Right atrium auricular region (tissue), 2 donors: ENCODE measurements around the gene CLDN16. TPM values are rescaled to one million over a fixed set of nuclear protein-coding genes. Genes with fewer than 3 reads are reported as not detected.

Experiments
- DNase-seq: peaks from one replicate; pipeline ENCODE4 v3.0.0-alpha.2; 2019; ENCODE audit warnings: low spot score
- H3K27ac ChIP-seq, 2 donors: fragments of 200-600 bp; sonication (generic); 1 replicate in 1 of 2; 2 replicates in 1 of 2; pipeline ENCODE4 v1.5.1; 2016 to 2019
- H3K27me3 ChIP-seq, 2 donors: fragments of 200-600 bp; sonication (generic); one replicate each; pipeline versions ENCODE4 v1.5.1 to v1.6.0; 2017 to 2019
- H3K36me3 ChIP-seq: fragments of 200-600 bp; sonication (generic); one replicate; pipeline ENCODE4 v1.5.1; 2016
- H3K4me1 ChIP-seq, 2 donors: fragments of 200-600 bp; sonication (generic); one replicate each; pipeline versions ENCODE4 v1.5.1 to v1.6.0; 2017 to 2019
- H3K4me3 ChIP-seq, 2 donors: fragments of 200-600 bp; sonication (generic); 1 replicate in 1 of 2; 2 replicates in 1 of 2; pipeline ENCODE4 v1.5.1; 2017 to 2019; ENCODE audit warnings: mild to moderate bottlenecking in 1 of 2, moderate library complexity in 1 of 2
- H3K9me3 ChIP-seq, 2 donors: fragments of 200-600 bp; sonication (generic); one replicate each; pipeline ENCODE4 v1.5.1; 2019
- total RNA-seq, 2 donors: library from RNA; depleted of rRNA; stranded (reverse); fragments of >200 nt; gene quantifications; one replicate each; pipeline ENCODE4 v1.1.0, GENCODE V29; 2016
- TF ChIP-seq, protein P1 (sequence below), 2 donors: fragments of 200-600 bp; sonication (generic); IDR thresholded peaks; one replicate each; pipeline ENCODE4 v1.5.1; 2019; ENCODE audit warnings: antibody characterized with exemption in 2 of 2

Gene CLDN16
- total RNA-seq, 2 donors from 2014 or later: 0.16 TPM; not detected in 1

DNA sequence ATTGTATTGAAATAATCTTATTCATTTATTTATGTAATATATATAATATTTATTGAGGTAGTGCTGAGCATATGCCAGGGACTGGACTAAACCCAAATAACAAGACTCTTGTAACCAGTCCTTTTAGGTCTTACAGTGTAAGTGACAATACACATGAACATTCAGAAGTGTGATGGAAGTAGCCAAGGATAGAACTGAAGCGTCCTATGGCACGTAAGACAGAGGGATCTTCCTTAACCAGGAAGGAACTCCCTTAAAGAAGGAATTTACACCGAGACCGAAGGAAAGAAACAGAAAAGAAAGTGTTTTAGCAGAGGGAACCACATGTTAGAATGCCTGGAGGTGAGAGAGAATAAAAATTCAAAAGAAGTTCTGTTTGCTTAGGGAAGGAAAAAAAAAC lies 42.1 kb upstream of the CLDN16 start:
- no peak for DNase-seq
- TF ChIP-seq, protein P1, sequence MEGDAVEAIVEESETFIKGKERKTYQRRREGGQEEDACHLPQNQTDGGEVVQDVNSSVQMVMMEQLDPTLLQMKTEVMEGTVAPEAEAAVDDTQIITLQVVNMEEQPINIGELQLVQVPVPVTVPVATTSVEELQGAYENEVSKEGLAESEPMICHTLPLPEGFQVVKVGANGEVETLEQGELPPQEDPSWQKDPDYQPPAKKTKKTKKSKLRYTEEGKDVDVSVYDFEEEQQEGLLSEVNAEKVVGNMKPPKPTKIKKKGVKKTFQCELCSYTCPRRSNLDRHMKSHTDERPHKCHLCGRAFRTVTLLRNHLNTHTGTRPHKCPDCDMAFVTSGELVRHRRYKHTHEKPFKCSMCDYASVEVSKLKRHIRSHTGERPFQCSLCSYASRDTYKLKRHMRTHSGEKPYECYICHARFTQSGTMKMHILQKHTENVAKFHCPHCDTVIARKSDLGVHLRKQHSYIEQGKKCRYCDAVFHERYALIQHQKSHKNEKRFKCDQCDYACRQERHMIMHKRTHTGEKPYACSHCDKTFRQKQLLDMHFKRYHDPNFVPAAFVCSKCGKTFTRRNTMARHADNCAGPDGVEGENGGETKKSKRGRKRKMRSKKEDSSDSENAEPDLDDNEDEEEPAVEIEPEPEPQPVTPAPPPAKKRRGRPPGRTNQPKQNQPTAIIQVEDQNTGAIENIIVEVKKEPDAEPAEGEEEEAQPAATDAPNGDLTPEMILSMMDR (IDR thresholded peaks at IDR 0.05): no peak
- Histone ChIP-seq H3K27ac (peak overlapping the region in 1 of 2 donors; percentile 61), H3K27me3 (no peaks in the 10 kb centered on the region), H3K36me3 (no peaks in the 10 kb centered on the region), H3K4me3 (no peak overlapping the region), H3K4me1 (peaks cover 0 to 15% of the 10 kb centered on the region in 2 donors), H3K9me3 (no peaks in the 10 kb centered on the region)

DNA sequence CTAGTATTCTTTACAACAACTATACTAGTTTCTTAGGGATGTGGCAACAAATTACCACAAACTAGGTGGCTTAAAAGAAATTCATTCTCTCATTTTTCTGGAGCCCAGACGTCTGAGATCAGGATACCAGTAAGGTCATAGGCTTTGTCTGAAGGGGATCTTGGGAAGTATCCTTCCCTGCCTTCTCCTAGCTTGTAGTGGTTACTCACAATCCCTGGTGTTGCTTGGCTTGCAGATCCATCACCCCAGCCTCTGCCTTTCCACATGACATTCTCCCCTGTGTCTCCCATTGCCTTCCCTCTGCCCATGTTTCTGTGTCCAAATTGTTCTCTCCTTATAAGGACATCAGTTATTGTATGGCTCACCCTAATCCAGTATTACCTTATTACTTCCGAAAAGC lies 41.4 kb upstream of the CLDN16 start:
- H3K4me1 ChIP-seq: peaks cover 0 to 15% of the 10 kb centered on the region in 2 donors
- no peaks in the 10 kb centered on the region for H3K36me3 ChIP-seq
- no peaks in the 10 kb centered on the region for H3K27me3 ChIP-seq
- no peak overlapping the region for H3K27ac ChIP-seq
- no peaks in the 10 kb centered on the region for H3K9me3 ChIP-seq
- no peak for DNase-seq
- TF ChIP-seq, protein P1 (IDR thresholded peaks at IDR 0.05): no peak
- no peak overlapping the region for H3K4me3 ChIP-seq

DNA sequence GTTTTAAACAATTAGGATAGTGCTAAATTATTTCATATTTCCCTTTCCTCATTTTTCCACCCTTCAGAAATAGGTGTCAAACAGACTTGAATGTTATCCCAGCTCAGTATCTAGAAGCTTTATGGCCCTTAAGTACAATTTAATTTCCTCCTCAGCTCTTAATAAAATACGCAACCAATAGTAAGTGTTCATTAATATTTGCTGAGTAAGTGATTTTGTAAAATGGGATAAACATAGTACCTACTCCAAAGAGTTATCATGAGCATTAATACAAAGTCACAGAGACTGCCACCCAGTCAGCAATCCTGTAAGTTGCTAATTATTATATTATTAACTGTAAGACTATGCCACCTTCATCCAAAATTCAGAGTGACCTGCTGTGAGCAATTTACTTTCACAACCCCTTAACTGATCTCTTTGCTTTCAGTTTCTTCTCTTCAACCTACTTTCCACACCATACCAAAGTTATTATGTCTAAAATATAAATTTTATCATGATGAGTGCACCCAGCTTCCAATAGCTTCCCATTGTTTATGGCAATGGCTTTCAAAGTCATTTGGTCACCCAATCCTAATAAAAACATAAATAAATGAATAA lies 35.0 kb upstream of the CLDN16 start:
- TF ChIP-seq, protein P1 (IDR thresholded peaks at IDR 0.05): no peak
- DNase-seq: no peak
- H3K36me3 ChIP-seq: no peaks in the 10 kb centered on the region
- peaks cover 0 to 5% of the 10 kb centered on the region in 2 donors for H3K9me3 ChIP-seq
- no peaks in the 10 kb centered on the region for H3K4me1 ChIP-seq
- H3K27ac ChIP-seq: no peak overlapping the region
- no peak overlapping the region for H3K4me3 ChIP-seq
- H3K27me3 ChIP-seq: no peaks in the 10 kb centered on the region

DNA sequence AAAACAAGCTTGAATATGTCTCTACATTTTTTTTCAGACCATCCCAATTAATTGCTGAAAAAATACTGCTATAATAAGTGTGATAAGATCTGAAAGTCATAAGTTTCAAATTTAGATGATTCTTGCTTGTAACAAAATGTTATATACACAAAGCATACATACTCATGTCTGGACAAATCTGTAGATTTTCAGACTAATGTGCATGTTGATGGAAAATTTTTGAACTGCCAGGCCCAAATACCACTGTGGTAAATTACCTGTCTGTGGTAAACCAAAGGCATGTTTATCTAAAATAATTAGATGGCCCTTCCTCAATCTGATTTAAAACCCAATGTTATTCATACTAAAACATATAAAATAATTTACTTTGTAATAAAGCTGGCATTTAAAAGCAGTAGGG lies 31.7 kb upstream of the CLDN16 start:
- no peak overlapping the region for H3K27ac ChIP-seq
- no peaks in the 10 kb centered on the region for H3K27me3 ChIP-seq
- H3K4me3 ChIP-seq: no peak overlapping the region
- H3K36me3 ChIP-seq: no peaks in the 10 kb centered on the region
- TF ChIP-seq, protein P1 (IDR thresholded peaks at IDR 0.05): no peak
- peaks cover 0 to 5% of the 10 kb centered on the region in 2 donors for H3K9me3 ChIP-seq
- no peak for DNase-seq
- no peaks in the 10 kb centered on the region for H3K4me1 ChIP-seq

DNA sequence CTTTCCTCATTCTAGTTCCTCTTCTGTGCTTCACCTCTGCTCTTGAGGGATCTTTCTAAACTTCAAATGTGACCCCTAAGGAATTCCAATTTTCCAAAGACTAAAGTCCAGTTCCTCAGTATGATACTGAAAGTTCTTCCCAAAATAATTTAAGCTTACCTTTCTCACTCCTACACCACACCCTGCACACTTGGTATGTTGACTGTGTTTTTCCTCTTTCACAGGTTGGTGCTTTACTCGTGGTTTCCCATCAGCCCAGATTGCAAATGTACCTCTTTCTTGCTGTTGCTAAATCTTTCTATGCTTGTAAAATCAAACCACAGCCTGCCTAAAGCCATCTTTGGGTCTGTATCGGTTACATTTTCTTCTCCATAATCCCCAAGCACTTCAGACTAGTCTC lies 30.5 kb upstream of the CLDN16 start:
- Histone ChIP-seq H3K27me3 (no peaks in the 10 kb centered on the region), H3K27ac (no peak overlapping the region), H3K9me3 (peaks cover 0 to 5% of the 10 kb centered on the region in 2 donors), H3K4me3 (no peak overlapping the region), H3K4me1 (no peaks in the 10 kb centered on the region), H3K36me3 (no peaks in the 10 kb centered on the region)
- TF ChIP-seq, protein P1 (IDR thresholded peaks at IDR 0.05): no peak
- no peak for DNase-seq

DNA sequence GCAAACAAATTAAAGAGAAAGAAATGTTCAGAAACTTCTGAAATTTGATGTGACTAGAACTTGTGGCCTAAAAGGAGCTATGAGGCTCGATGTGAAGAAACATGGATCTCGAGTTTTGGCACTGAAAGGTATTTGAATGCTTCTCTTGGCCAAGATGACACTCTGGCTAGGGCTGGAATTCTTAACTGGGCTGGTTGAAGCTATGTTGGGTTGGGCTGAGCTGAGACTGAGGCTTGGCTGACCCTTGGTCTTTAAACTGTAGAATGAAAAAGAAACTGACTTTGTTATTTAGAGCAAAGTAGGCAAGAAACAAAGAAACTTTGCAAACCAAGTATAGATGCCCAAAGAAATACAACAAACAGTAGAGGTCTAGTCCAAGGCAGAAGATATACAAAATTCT lies 28.1 kb upstream of the CLDN16 start:
- DNase-seq: no peak
- Histone ChIP-seq H3K27ac (no peak overlapping the region), H3K4me3 (no peak overlapping the region), H3K36me3 (no peaks in the 10 kb centered on the region), H3K4me1 (no peaks in the 10 kb centered on the region), H3K9me3 (no peaks in the 10 kb centered on the region), H3K27me3 (no peaks in the 10 kb centered on the region)
- TF ChIP-seq, protein P1 (IDR thresholded peaks at IDR 0.05): no peak
